CD8-positive, alpha-beta memory T cell (primary cell): Measurements from ENCODE around the gene DNASE1L2. TPM values are rescaled to one million over a fixed set of nuclear protein-coding genes. Genes with fewer than 3 reads are reported as not detected.

Experiments
- CTCF ChIA-PET: fragments of 350-600 bp; sonication (Branson Sonifier 250); formaldehyde crosslinking; loops from one replicate; lab custom pipeline; 2021; ENCODE audit warnings: antibody characterized with exemption; lab: Charles Lee
- POLR2A ChIA-PET: fragments of 350-600 bp; sonication (Branson Sonifier 250); formaldehyde crosslinking; loops from one replicate; lab custom pipeline; 2021; ENCODE audit warnings: antibody characterized with exemption; lab: Charles Lee
- DNase-seq, 5 donors: peaks; one replicate each; pipeline versions ENCODE4 v3.0.0 to v3.0.0-alpha.2; 2020 to 2022; ENCODE audit warnings: mixed read lengths in 1 of 5
- H3K27ac ChIP-seq: one replicate; pipeline ENCODE4 v1.7.0; 2013; ENCODE audit warnings: low read depth, mild to moderate bottlenecking, low read length, moderate library complexity
- H3K27me3 ChIP-seq: 2 replicates; pipeline ENCODE4 v1.7.0; 2013; ENCODE audit warnings: low read length, mild to moderate bottlenecking; ENCODE audit not compliant: insufficient read depth, poor library complexity, severe bottlenecking
- H3K36me3 ChIP-seq: 2 replicates; pipeline ENCODE4 v1.7.0; 2013; ENCODE audit warnings: mild to moderate bottlenecking, low read length, moderate library complexity; ENCODE audit not compliant: insufficient read depth
- H3K4me1 ChIP-seq: 2 replicates; pipeline ENCODE4 v1.7.0; 2013; ENCODE audit warnings: mild to moderate bottlenecking, low read length, moderate library complexity; ENCODE audit not compliant: insufficient read depth
- H3K4me3 ChIP-seq: 2 replicates; pipeline ENCODE4 v1.7.0; 2013; ENCODE audit warnings: mild to moderate bottlenecking, low read length
- H3K9me3 ChIP-seq: 2 replicates; pipeline ENCODE4 v1.7.0; 2013; ENCODE audit warnings: mild to moderate bottlenecking, low read length
- H3K27ac Mint-ChIP-seq, 8 donors: one replicate each; pipeline ENCODE4 v1.8.0; 2020 to 2021; ENCODE audit warnings: mixed read lengths in 8 of 8, mild to moderate bottlenecking in 6 of 8, inconsistent platforms in 3 of 8, moderate library complexity in 3 of 8
- H3K27me3 Mint-ChIP-seq, 2 donors: one replicate each; pipeline ENCODE4 v1.8.0; 2020 to 2021; ENCODE audit warnings: mixed read lengths in 2 of 2, mild to moderate bottlenecking in 1 of 2, moderate library complexity in 1 of 2
- H3K36me3 Mint-ChIP-seq, 3 donors: one replicate each; pipeline ENCODE4 v1.8.0; 2020 to 2021; ENCODE audit warnings: mixed read lengths in 3 of 3, inconsistent platforms in 1 of 3, mild to moderate bottlenecking in 1 of 3
- H3K4me1 Mint-ChIP-seq, 3 donors: one replicate each; pipeline ENCODE4 v1.8.0; 2020 to 2021; ENCODE audit warnings: mixed read lengths in 3 of 3, inconsistent platforms in 1 of 3, mild to moderate bottlenecking in 1 of 3
- H3K4me3 Mint-ChIP-seq, 7 donors: one replicate each; pipeline ENCODE4 v1.8.0; 2020 to 2021; ENCODE audit warnings: mixed read lengths in 7 of 7, mild to moderate bottlenecking in 6 of 7, moderate library complexity in 4 of 7, inconsistent platforms in 2 of 7
- H3K9me3 Mint-ChIP-seq, 5 donors: one replicate each; pipeline ENCODE4 v1.8.0; 2020 to 2022; ENCODE audit warnings: mixed read lengths in 5 of 5, mild to moderate bottlenecking in 3 of 5, moderate library complexity in 2 of 5, inconsistent platforms in 1 of 5
- polyA plus RNA-seq: library from polyadenylated mRNA; unstranded; fragments of 300-500 nt; fragmentation: Illumina TruSeq; gene quantifications from one replicate; pipeline ENCODE4 v1.2.3, GENCODE V29; 2021
- total RNA-seq, 2 experiments: library from RNA; stranded (reverse); gene quantifications; one replicate each; pipeline ENCODE4 v1.2.3, GENCODE V29; 2021

DNASE1L2 gene
- total and polyA plus RNA-seq, 3 experiments from 2014 or later = 1.4 to 1.5 TPM; not detected in 1

GRCh38 chr16:2210009-2210332 lies 26.3 kb upstream of the DNASE1L2 start:
- Histone ChIP-seq H3K27me3 (no peaks in the 10 kb centered on the region), H3K36me3 (peaks cover 3% of the 10 kb centered on the region), H3K9me3 (no peaks in the 10 kb centered on the region), H3K27ac (no peak overlapping the region), H3K4me1 (peaks cover 26% of the 10 kb centered on the region), H3K4me3 (no peak overlapping the region)
- Mint-ChIP-seq H3K4me1 (peaks cover 21 to 43% (median 29%) of the 10 kb centered on the region in 3 donors), H3K36me3 (peaks cover 0 to 46% (median 4%) of the 10 kb centered on the region in 3 donors), H3K27ac (peak overlapping the region in 1 of 8 donors; percentile 21), H3K9me3 (no peaks in the 10 kb centered on the region), H3K4me3 (no peak overlapping the region), H3K27me3 (no peaks in the 10 kb centered on the region)
- no peak for DNase-seq
- CTCF ChIA-PET = no interaction called here
- POLR2A ChIA-PET = no interaction called here

- Histone ChIP-seq H3K4me1 (peaks cover 26% of the 10 kb centered on the region), H3K27me3 (no peaks in the 10 kb centered on the region), H3K36me3 (peaks cover 3% of the 10 kb centered on the region), H3K27ac (no peak within 1 kb of the TSS), H3K4me3 (no peak within 1 kb of the TSS), H3K9me3 (no peaks in the 10 kb centered on the region)
- Mint-ChIP-seq H3K9me3 (no peaks in the 10 kb centered on the region), H3K4me3 (no peak within 1 kb of the TSS), H3K36me3 (peaks cover 0 to 45% (median 4%) of the 10 kb centered on the region in 3 donors), H3K27ac (peak within 1 kb of the TSS in 2 of 8 donors; percentile 20 to 21), H3K4me1 (peaks cover 23 to 46% (median 33%) of the 10 kb centered on the region in 3 donors), H3K27me3 (no peaks in the 10 kb centered on the region)
- no peak for DNase-seq
- ChIA-PET CTCF (no interaction called here), POLR2A (no interaction called here)
Measured at GRCh38 chr16:2210386-2211365, 25.6 kb upstream of the DNASE1L2 start, which contains the start of gene BRICD5. TSS of gene BRICD5 (minus strand) at chr16:2210863. CDS start at chr16:2210833, 30 bp downstream.

- Histone ChIP-seq H3K36me3 (peaks cover 3% of the 10 kb centered on the region), H3K4me1 (peaks cover 15% of the 10 kb centered on the region), H3K27ac (no peak overlapping the region), H3K27me3 (no peaks in the 10 kb centered on the region), H3K9me3 (no peaks in the 10 kb centered on the region), H3K4me3 (no peak overlapping the region)
- H3K4me3 Mint-ChIP-seq = peak overlapping the region in 4 of 7 donors; percentile 28 to 66 (median 40)
- H3K36me3 Mint-ChIP-seq = peaks cover 0 to 39% (median 4%) of the 10 kb centered on the region in 3 donors
- DNase-seq = no peak
- no peaks in the 10 kb centered on the region for H3K27me3 Mint-ChIP-seq
- CTCF ChIA-PET = interaction anchor here (1.3 kb wide), 1 partner anchor 57 kb away, joined by 3 read pairs; no protein-coding TSS in a partner anchor
- H3K27ac Mint-ChIP-seq = peak overlapping the region in 1 of 8 donors; percentile 20
- peaks cover 20 to 36% (median 25%) of the 10 kb centered on the region in 3 donors for H3K4me1 Mint-ChIP-seq
- POLR2A ChIA-PET = no interaction called here
- no peaks in the 10 kb centered on the region for H3K9me3 Mint-ChIP-seq
Measured at GRCh38 chr16:2211923-2212347, 24.3 kb upstream of the DNASE1L2 start.

- peaks cover 0 to 32% (median 2%) of the 10 kb centered on the region in 3 donors for H3K36me3 Mint-ChIP-seq
- H3K27me3 Mint-ChIP-seq = no peaks in the 10 kb centered on the region
- H3K9me3 Mint-ChIP-seq = no peaks in the 10 kb centered on the region
- Histone ChIP-seq H3K4me3 (peak overlapping the region; percentile 41), H3K4me1 (peaks cover 15% of the 10 kb centered on the region), H3K27me3 (no peaks in the 10 kb centered on the region), H3K36me3 (no peaks in the 10 kb centered on the region), H3K9me3 (no peaks in the 10 kb centered on the region), H3K27ac (peak overlapping the region; percentile 48)
- DNase-seq = no peak
- peaks cover 18 to 29% (median 20%) of the 10 kb centered on the region in 3 donors for H3K4me1 Mint-ChIP-seq
- ChIA-PET CTCF (interaction anchor here (1.1 to 1.3 kb wide), 2 partner anchors 39 to 56 kb away, joined by 3 read pairs; partner anchors contain the start of gene ECI1), POLR2A (no interaction called here)
- peak overlapping the region in 1 of 8 donors; percentile 95 for H3K27ac Mint-ChIP-seq
- H3K4me3 Mint-ChIP-seq = peak overlapping the region; percentile 43 to 88 (median 74)
Measured at GRCh38 chr16:2212362-2213324, 23.6 kb upstream of the DNASE1L2 start.

- H3K4me3 Mint-ChIP-seq = peak overlapping the region; percentile 70 to 88 (median 74)
- ChIA-PET POLR2A (interaction anchor here (0.5 to 2.1 kb wide), 15 partner anchors 8 to 1971 kb away, joined by 3 to 20 read pairs (median 7); partner anchors contain the start of genes DNASE1L2, E4F1, ECI1 and MLST8), CTCF (interaction anchor here (1.1 to 1.6 kb wide), 2 partner anchors 8 to 73 kb away, joined by 3 read pairs; partner anchors contain the start of gene MLST8)
- peaks cover 0 to 21% (median 0%) of the 10 kb centered on the region in 3 donors for H3K36me3 Mint-ChIP-seq
- peaks cover 16 to 26% (median 17%) of the 10 kb centered on the region in 3 donors for H3K4me1 Mint-ChIP-seq
- no peaks in the 10 kb centered on the region for H3K27me3 Mint-ChIP-seq
- DNase-seq = no peak
- Histone ChIP-seq H3K27me3 (no peaks in the 10 kb centered on the region), H3K9me3 (no peaks in the 10 kb centered on the region), H3K27ac (peak overlapping the region; percentile 51), H3K4me3 (peak overlapping the region; percentile 49), H3K36me3 (no peaks in the 10 kb centered on the region), H3K4me1 (peaks cover 15% of the 10 kb centered on the region)
- no peaks in the 10 kb centered on the region for H3K9me3 Mint-ChIP-seq
- peak overlapping the region in 5 of 8 donors; percentile 19 to 95 (median 60) for H3K27ac Mint-ChIP-seq
Measured at GRCh38 chr16:2213817-2214718, 22.2 kb upstream of the DNASE1L2 start.

- Histone ChIP-seq H3K9me3 (no peaks in the 10 kb centered on the region), H3K27me3 (no peaks in the 10 kb centered on the region), H3K36me3 (no peaks in the 10 kb centered on the region), H3K4me1 (peaks cover 15% of the 10 kb centered on the region), H3K4me3 (peak within 1 kb of the TSS; percentile 93), H3K27ac (peak within 1 kb of the TSS; percentile 89)
- Mint-ChIP-seq H3K27me3 (no peaks in the 10 kb centered on the region), H3K4me3 (peak within 1 kb of the TSS; percentile 82 to 95 (median 89)), H3K9me3 (no peaks in the 10 kb centered on the region), H3K27ac (peak within 1 kb of the TSS; percentile 75 to 95 (median 84)), H3K36me3 (peaks cover 0 to 19% (median 0%) of the 10 kb centered on the region in 3 donors), H3K4me1 (peaks cover 16 to 26% (median 17%) of the 10 kb centered on the region in 3 donors)
- CTCF ChIA-PET = interaction anchor here (1.0 to 1.6 kb wide), 3 partner anchors 9 to 74 kb away, joined by 3 read pairs; partner anchors contain the start of gene MLST8
- POLR2A ChIA-PET = interaction anchor here (0.5 to 2.1 kb wide), 16 partner anchors 9 to 1971 kb away, joined by 3 to 20 read pairs (median 6); partner anchors contain the start of genes DNASE1L2, E4F1, ECI1 and MLST8
- DNase-seq = no peak
Measured at GRCh38 chr16:2214719-2214968, 21.6 kb upstream of the DNASE1L2 start, which contains the start of gene PGP. TSS of gene PGP (minus strand) at chr16:2214840. CDS start at chr16:2214777, 63 bp downstream.
